Astrocyte (in vitro differentiated cells and primary cell): ENCODE results near the gene NGFR. TPM values are rescaled to one million over a fixed set of nuclear protein-coding genes. Genes with fewer than 3 reads are reported as not detected.

ENCODE experiments used
- DNase-seq: peaks from one replicate; pipeline ENCODE4 v3.0.0-alpha.2; 2010; ENCODE audit warnings: low read depth
- FAIRE-seq: peaks from 2 replicates; lab custom pipeline; 2011; peaks lifted over from hg19 to GRCh38; lab: Jason Lieb, UNC
- H2AFZ ChIP-seq: 2 replicates; pipeline ENCODE4 v1.6.0; 2012; ENCODE audit warnings: low read depth, low read length, inconsistent platforms
- H3K27ac ChIP-seq: 2 replicates; pipeline ENCODE4 v1.5.1; 2011; ENCODE audit warnings: low read depth, low read length, inconsistent platforms
- H3K27me3 ChIP-seq: 2 replicates; pipeline ENCODE4 v1.6.0; 2011; ENCODE audit warnings: low read length, inconsistent platforms; ENCODE audit not compliant: insufficient read depth
- H3K36me3 ChIP-seq: 2 replicates; pipeline ENCODE4 v1.5.1; 2011; ENCODE audit warnings: low read length, inconsistent platforms; ENCODE audit not compliant: insufficient read depth
- H3K4me1 ChIP-seq: 2 replicates; pipeline ENCODE4 v1.5.1; 2011; ENCODE audit warnings: low read length, inconsistent platforms; ENCODE audit not compliant: insufficient read depth
- H3K4me2 ChIP-seq: 2 replicates; pipeline ENCODE4 v1.6.0; 2012; ENCODE audit warnings: low read length, inconsistent platforms
- H3K4me3 ChIP-seq: 2 replicates; pipeline ENCODE4 v1.5.1; 2011; ENCODE audit warnings: low read depth, mild to moderate bottlenecking, low read length, inconsistent platforms; ENCODE audit not compliant: insufficient read depth
- H3K79me2 ChIP-seq: 2 replicates; pipeline ENCODE4 v1.6.0; 2012; ENCODE audit warnings: mild to moderate bottlenecking, low read length, inconsistent platforms; ENCODE audit not compliant: insufficient read depth
- H3K9ac ChIP-seq: 2 replicates; pipeline ENCODE4 v1.6.0; 2012; ENCODE audit warnings: mild to moderate bottlenecking, low read length, inconsistent platforms
- H3K9me3 ChIP-seq: 2 replicates; pipeline ENCODE4 v1.5.1; 2012; ENCODE audit warnings: low read depth, mild to moderate bottlenecking, low read length, inconsistent platforms; ENCODE audit not compliant: insufficient read depth
- H4K20me1 ChIP-seq: 2 replicates; pipeline ENCODE4 v1.6.0; 2012; ENCODE audit warnings: low read length, inconsistent platforms; ENCODE audit not compliant: insufficient read depth
- H3K27ac Mint-ChIP-seq: one replicate; pipeline ENCODE4 v1.8.0; 2021; ENCODE audit warnings: mild to moderate bottlenecking, mixed read lengths; ENCODE audit not compliant: unreplicated experiment
- H3K27me3 Mint-ChIP-seq: one replicate; pipeline ENCODE4 v1.8.0; 2021; ENCODE audit warnings: low read depth, mixed read lengths; ENCODE audit not compliant: unreplicated experiment
- H3K36me3 Mint-ChIP-seq: one replicate; pipeline ENCODE4 v1.8.0; 2021; ENCODE audit warnings: low read depth, mixed read lengths; ENCODE audit not compliant: unreplicated experiment
- H3K4me1 Mint-ChIP-seq: one replicate; pipeline ENCODE4 v1.8.0; 2021; ENCODE audit warnings: low read depth, mixed read lengths; ENCODE audit not compliant: unreplicated experiment
- H3K4me3 Mint-ChIP-seq: one replicate; pipeline ENCODE4 v1.8.0; 2021; ENCODE audit warnings: mild to moderate bottlenecking, moderate library complexity, mixed read lengths; ENCODE audit not compliant: unreplicated experiment
- H3K9me3 Mint-ChIP-seq: one replicate; pipeline ENCODE4 v1.8.0; 2021; ENCODE audit warnings: mild to moderate bottlenecking, mixed read lengths; ENCODE audit not compliant: unreplicated experiment
- EZH2 ChIP-seq: IDR thresholded peaks from 2 replicates; pipeline ENCODE4 v1.6.1; 2012; ENCODE audit warnings: mild to moderate bottlenecking, low read length, inconsistent platforms; ENCODE audit not compliant: insufficient read depth
- total RNA-seq: library from RNA; stranded (reverse); gene quantifications from 2 replicates; pipeline ENCODE4 v1.2.1, GENCODE V29; 2021
- TF ChIP-seq, protein P1 (sequence below): IDR thresholded peaks from 2 replicates; pipeline ENCODE4 v1.5.1; 2011; ENCODE audit warnings: low read depth, mild to moderate bottlenecking, inconsistent platforms, low read length, moderate library complexity; ENCODE audit not compliant: insufficient read depth

Gene NGFR
- total RNA-seq, 1 donor from 2014 or later = 0.64 TPM

DNA sequence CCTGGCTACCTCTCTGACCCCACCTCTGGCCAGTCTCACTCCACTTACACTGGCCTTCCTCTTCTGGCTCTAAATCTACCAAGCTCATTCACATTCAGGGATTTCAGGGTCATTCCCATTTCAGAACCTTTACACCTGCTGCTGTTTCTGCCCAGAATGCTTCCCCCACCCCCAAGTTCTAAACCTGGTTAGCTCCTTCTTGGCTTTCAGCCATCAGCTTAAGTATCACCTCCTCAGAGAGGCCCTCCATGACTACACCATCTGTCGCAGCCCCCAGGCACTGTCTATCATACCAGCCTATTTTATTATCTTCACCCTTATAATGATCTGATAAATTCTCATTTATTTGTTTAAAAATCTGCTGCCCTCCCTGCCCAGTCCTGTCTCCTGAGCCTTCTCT lies 23.3 kb upstream of the NGFR start:
- H2AFZ ChIP-seq = no peak overlapping the region
- DNase-seq (no peak), FAIRE-seq (no peak)
- H3K4me2 ChIP-seq = no peak overlapping the region
- H3K9ac ChIP-seq = no peak overlapping the region
- no peaks in the 10 kb centered on the region for H3K79me2 ChIP-seq
- H3K4me3 ChIP-seq = no peak overlapping the region
- TF ChIP-seq, protein P1, sequence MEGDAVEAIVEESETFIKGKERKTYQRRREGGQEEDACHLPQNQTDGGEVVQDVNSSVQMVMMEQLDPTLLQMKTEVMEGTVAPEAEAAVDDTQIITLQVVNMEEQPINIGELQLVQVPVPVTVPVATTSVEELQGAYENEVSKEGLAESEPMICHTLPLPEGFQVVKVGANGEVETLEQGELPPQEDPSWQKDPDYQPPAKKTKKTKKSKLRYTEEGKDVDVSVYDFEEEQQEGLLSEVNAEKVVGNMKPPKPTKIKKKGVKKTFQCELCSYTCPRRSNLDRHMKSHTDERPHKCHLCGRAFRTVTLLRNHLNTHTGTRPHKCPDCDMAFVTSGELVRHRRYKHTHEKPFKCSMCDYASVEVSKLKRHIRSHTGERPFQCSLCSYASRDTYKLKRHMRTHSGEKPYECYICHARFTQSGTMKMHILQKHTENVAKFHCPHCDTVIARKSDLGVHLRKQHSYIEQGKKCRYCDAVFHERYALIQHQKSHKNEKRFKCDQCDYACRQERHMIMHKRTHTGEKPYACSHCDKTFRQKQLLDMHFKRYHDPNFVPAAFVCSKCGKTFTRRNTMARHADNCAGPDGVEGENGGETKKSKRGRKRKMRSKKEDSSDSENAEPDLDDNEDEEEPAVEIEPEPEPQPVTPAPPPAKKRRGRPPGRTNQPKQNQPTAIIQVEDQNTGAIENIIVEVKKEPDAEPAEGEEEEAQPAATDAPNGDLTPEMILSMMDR = no peak
- TF ChIP-seq EZH2 = no peak
- H3K4me1 Mint-ChIP-seq = peaks cover 9% of the 10 kb centered on the region
- H3K27ac Mint-ChIP-seq = no peak overlapping the region
- H4K20me1 ChIP-seq = no peaks in the 10 kb centered on the region
- H3K36me3 Mint-ChIP-seq = peaks cover 11% of the 10 kb centered on the region
- peaks cover 3% of the 10 kb centered on the region for H3K9me3 ChIP-seq
- H3K4me3 Mint-ChIP-seq = no peak overlapping the region
- peaks cover 21% of the 10 kb centered on the region for H3K9me3 Mint-ChIP-seq
- H3K27me3 ChIP-seq = peaks cover 61% of the 10 kb centered on the region
- no peaks in the 10 kb centered on the region for H3K36me3 ChIP-seq
- H3K27me3 Mint-ChIP-seq = peaks cover 89% of the 10 kb centered on the region
- H3K4me1 ChIP-seq = peaks cover 2% of the 10 kb centered on the region
- no peak overlapping the region for H3K27ac ChIP-seq

DNA sequence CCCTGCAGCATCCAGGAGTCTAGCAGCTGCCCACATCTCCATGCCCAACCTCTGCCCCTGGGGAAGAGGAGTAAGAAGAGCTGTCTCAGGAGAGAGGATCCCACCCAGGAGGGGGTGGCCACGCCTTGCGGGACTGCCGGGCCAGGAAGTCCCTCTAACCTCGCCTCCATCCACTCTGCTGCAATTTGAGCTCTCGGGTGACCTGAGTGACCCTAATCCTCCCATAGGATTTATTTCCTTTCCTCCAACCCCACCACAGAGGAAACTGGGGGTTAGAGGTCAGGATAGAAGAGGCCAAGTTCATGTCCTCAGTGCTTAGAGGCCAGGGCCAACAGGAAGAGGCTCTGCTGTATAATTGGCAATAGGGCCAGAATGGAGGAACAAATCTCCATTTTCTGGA lies 22.6 kb upstream of the NGFR start:
- H3K4me2 ChIP-seq = no peak overlapping the region
- no peak overlapping the region for H3K9ac ChIP-seq
- peaks cover 2% of the 10 kb centered on the region for H3K4me1 ChIP-seq
- no peak for DNase-seq
- Mint-ChIP-seq H3K4me3 (no peak overlapping the region), H3K4me1 (peaks cover 9% of the 10 kb centered on the region), H3K27ac (no peak overlapping the region), H3K9me3 (peaks cover 25% of the 10 kb centered on the region), H3K27me3 (peaks cover 88% of the 10 kb centered on the region), H3K36me3 (peaks cover 9% of the 10 kb centered on the region)
- peaks cover 3% of the 10 kb centered on the region for H3K9me3 ChIP-seq
- H3K27ac ChIP-seq = no peak overlapping the region
- no peaks in the 10 kb centered on the region for H4K20me1 ChIP-seq
- no peak overlapping the region for H3K4me3 ChIP-seq
- TF ChIP-seq, protein P1 = no peak
- TF ChIP-seq EZH2 = no peak
- no peak overlapping the region for H2AFZ ChIP-seq
- H3K79me2 ChIP-seq = no peaks in the 10 kb centered on the region
- no peak for FAIRE-seq
- H3K27me3 ChIP-seq = peaks cover 63% of the 10 kb centered on the region
- H3K36me3 ChIP-seq = no peaks in the 10 kb centered on the region

DNA sequence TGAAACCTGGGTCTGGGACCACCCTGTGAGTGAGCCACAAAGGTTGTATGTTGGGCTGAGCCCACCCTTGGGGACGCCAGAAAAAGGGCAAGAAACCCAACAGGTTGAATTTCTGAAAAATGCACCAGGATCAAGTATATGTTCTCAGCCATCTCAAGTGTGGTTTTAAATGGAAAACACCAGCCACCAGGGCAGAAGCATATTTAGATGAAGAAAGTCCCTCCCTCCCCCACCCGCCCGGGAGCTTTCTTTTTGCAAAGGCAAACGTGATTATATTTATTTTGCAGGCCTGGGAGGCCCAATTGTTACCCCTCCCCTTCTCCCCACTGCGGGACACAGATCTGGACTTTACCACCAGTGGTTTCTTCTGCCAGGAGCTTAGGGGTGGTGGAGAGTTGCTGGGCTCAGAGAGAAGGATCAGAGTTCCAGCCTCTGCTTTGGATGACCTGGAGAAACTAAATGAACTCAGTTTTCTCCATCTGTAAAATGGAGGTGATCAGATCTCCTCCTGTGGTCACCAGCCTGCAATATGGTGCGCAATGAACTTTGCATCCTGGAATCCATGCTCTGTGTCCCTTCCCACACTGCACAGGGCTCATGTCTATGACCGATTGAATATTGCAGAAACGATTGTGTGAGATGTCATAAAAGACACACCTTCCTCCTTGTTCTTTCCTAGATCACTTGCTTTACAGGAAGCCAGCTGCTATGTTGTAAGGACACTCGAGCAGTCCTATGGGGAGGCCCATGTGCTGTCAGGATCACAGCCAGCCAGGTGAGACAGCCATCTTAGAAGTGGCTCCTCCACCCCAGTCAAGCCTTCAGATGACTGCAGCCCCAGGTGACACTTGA lies 21.0 kb upstream of the NGFR start:
- Histone ChIP-seq H3K9ac (no peak overlapping the region), H3K4me3 (no peak overlapping the region), H3K4me1 (peaks cover 2% of the 10 kb centered on the region), H3K79me2 (no peaks in the 10 kb centered on the region), H3K27me3 (peaks cover 63% of the 10 kb centered on the region), H3K4me2 (no peak overlapping the region), H2AFZ (no peak overlapping the region), H3K36me3 (no peaks in the 10 kb centered on the region), H3K9me3 (peaks cover 3% of the 10 kb centered on the region), H4K20me1 (no peaks in the 10 kb centered on the region), H3K27ac (no peak overlapping the region)
- no peak for DNase-seq
- Mint-ChIP-seq H3K36me3 (peaks cover 9% of the 10 kb centered on the region), H3K27ac (no peak overlapping the region), H3K4me1 (peaks cover 9% of the 10 kb centered on the region), H3K27me3 (peaks cover 88% of the 10 kb centered on the region), H3K4me3 (no peak overlapping the region), H3K9me3 (peaks cover 23% of the 10 kb centered on the region)
- no peak for FAIRE-seq
- no peak for TF ChIP-seq EZH2
- TF ChIP-seq, protein P1 = no peak
